Breast epithelium (tissue), 4 donors: ENCODE data around the gene LHFPL3. TPM values are rescaled to one million over a fixed set of nuclear protein-coding genes. Genes with fewer than 3 reads are reported as not detected.

ENCODE experiments used
- DNase-seq, 2 donors: peaks; one replicate each; pipeline ENCODE4 v3.0.0-alpha.2; 2019; ENCODE audit warnings: low spot score in 2 of 2
- H3K27ac ChIP-seq, 2 donors: fragments of 200-600 bp; sonication (generic) in 1 of 2; one replicate each; pipeline ENCODE4 v1.5.1; 2016 to 2019; ENCODE audit warnings: mild to moderate bottlenecking in 1 of 2
- H3K27me3 ChIP-seq, 2 donors: fragments of 200-600 bp; sonication (generic) in 1 of 2; one replicate each; pipeline versions ENCODE4 v1.5.1 to v1.6.0; 2017 to 2019; ENCODE audit warnings: control low read depth in 1 of 2, mild to moderate bottlenecking in 1 of 2
- H3K36me3 ChIP-seq: fragments of 200-600 bp; one replicate; pipeline ENCODE4 v1.5.1; 2019
- H3K4me1 ChIP-seq, 2 donors: fragments of 200-600 bp; sonication (generic); one replicate each; pipeline ENCODE4 v1.5.1; 2016 to 2019; ENCODE audit warnings: control low read depth in 1 of 2
- H3K4me3 ChIP-seq, 3 donors: fragments of 200-600 bp; sonication (generic); 1 replicate in 2 of 3; 2 replicates in 1 of 3; pipeline ENCODE4 v1.5.1; 2016 to 2019; ENCODE audit warnings: mild to moderate bottlenecking in 3 of 3, moderate library complexity in 2 of 3
- H3K9me3 ChIP-seq, 2 donors: fragments of 200-600 bp; sonication (generic) in 1 of 2; one replicate each; pipeline ENCODE4 v1.5.1; 2016 to 2019; ENCODE audit warnings: control low read depth in 1 of 2
- CTCF ChIP-seq, 3 donors: fragments of 450-650 bp; IDR thresholded peaks; one replicate each; pipeline ENCODE4 v1.5.1; 2016 to 2017; ENCODE audit warnings: antibody characterized with exemption in 3 of 3, mild to moderate bottlenecking in 3 of 3, moderate library complexity in 3 of 3
- POLR2A ChIP-seq: fragments of 450-650 bp; IDR thresholded peaks from one replicate; pipeline ENCODE4 v1.6.1; 2016; ENCODE audit warnings: antibody characterized with exemption, mild to moderate bottlenecking, moderate library complexity
- POLR2AphosphoS5 ChIP-seq, 3 donors: sonication (generic); formaldehyde crosslinking; IDR thresholded peaks; one replicate each; pipeline ENCODE4 v1.6.1; 2017; ENCODE audit warnings: antibody characterized with exemption in 3 of 3
- intact Hi-C: fragments of 100-400 bp; cut with DNase I; formaldehyde crosslinking; loops from one replicate; pipeline ENCODE4 v1.15.1; 2023; ENCODE audit warnings: low total_unique reads
- total RNA-seq, 3 donors: library from RNA; depleted of rRNA; stranded (reverse); fragments of >200 nt; gene quantifications; one replicate each; pipeline ENCODE4 v1.1.0, GENCODE V29; 2016

LHFPL3 gene
- total RNA-seq, 3 donors from 2014 or later: not detected

DNA sequence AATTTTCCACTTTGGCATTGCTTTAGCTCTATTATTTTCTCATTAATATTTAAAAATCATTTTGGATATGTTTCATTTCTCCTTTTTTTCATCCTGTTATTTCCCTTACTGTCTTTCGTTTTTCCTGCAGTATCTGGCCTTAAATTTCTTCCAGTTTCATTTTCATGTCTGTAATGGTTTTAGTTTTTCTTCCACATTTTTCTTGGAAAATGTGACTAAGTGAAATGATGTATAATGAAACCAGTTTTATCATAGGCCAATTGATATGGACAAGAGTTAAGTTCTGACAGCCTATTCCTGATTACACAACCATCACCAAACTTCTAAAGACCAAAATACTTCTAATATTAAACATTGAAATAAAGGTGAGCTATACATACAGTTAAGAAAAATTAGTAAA is 158.5 kb downstream of the LHFPL3 start:
- no peak overlapping the region for H3K4me3 ChIP-seq
- H3K36me3 ChIP-seq: no peaks in the 10 kb centered on the region
- TF ChIP-seq CTCF (IDR thresholded peaks at IDR 0.05) (no peak), POLR2A (no peak), POLR2AphosphoS5 (IDR thresholded peaks at IDR 0.05) (no peak)
- H3K9me3 ChIP-seq: peaks cover 0 to 4% of the 10 kb centered on the region in 2 donors
- no peak overlapping the region for H3K27ac ChIP-seq
- H3K27me3 ChIP-seq: peaks cover 0 to 9% of the 10 kb centered on the region in 2 donors
- no peaks in the 10 kb centered on the region for H3K4me1 ChIP-seq
- intact Hi-C loops: no loop called here
- no peak for DNase-seq

DNA sequence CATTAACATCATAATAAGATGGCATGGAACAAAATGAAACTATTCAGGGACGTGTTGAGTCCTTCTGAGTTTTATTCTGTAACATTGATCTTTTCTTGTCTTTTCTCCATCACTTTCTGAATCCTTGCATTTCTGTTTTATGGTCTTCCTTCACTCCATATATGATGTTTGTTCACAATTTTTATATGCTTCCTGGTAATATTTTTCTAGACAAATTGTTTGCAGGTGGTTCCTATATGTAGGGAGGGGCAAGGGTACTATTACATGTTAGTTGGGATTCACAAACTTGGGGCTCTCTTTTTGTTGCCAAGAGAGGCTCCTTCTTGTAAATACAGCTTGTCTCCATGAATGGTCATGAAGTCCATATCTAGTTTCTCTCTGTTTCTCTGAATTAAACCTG is 159.2 kb downstream of the LHFPL3 start:
- TF ChIP-seq CTCF (IDR thresholded peaks at IDR 0.05) (no peak), POLR2A (no peak), POLR2AphosphoS5 (IDR thresholded peaks at IDR 0.05) (no peak)
- no peaks in the 10 kb centered on the region for H3K36me3 ChIP-seq
- H3K4me3 ChIP-seq: no peak overlapping the region
- no peaks in the 10 kb centered on the region for H3K4me1 ChIP-seq
- H3K9me3 ChIP-seq: peaks cover 0 to 4% of the 10 kb centered on the region in 2 donors
- DNase-seq: no peak
- H3K27ac ChIP-seq: no peak overlapping the region
- intact Hi-C loops: no loop called here
- peaks cover 0 to 3% of the 10 kb centered on the region in 2 donors for H3K27me3 ChIP-seq

GRCh38 chr7:104497379-104497967 is 169.1 kb downstream of the LHFPL3 start:
- H3K27ac ChIP-seq: no peak overlapping the region
- no peaks in the 10 kb centered on the region for H3K9me3 ChIP-seq
- H3K4me1 ChIP-seq: no peaks in the 10 kb centered on the region
- H3K36me3 ChIP-seq: no peaks in the 10 kb centered on the region
- intact Hi-C loops: no loop called here
- no peak for DNase-seq
- H3K27me3 ChIP-seq: no peaks in the 10 kb centered on the region
- no peak overlapping the region for H3K4me3 ChIP-seq
- TF ChIP-seq CTCF (IDR thresholded peaks at IDR 0.05): no peak
- TF ChIP-seq POLR2A: no peak
- no peak for TF ChIP-seq POLR2AphosphoS5 (IDR thresholded peaks at IDR 0.05)

- no peaks in the 10 kb centered on the region for H3K4me1 ChIP-seq
- DNase-seq: no peak
- TF ChIP-seq POLR2AphosphoS5 (IDR thresholded peaks at IDR 0.05) (no peak), CTCF (IDR thresholded peaks at IDR 0.05) (no peak), POLR2A (no peak)
- no peaks in the 10 kb centered on the region for H3K27me3 ChIP-seq
- H3K9me3 ChIP-seq: no peaks in the 10 kb centered on the region
- H3K4me3 ChIP-seq: no peak overlapping the region
- intact Hi-C loops: no loop called here
- H3K36me3 ChIP-seq: no peaks in the 10 kb centered on the region
- no peak overlapping the region for H3K27ac ChIP-seq
These were observed 171.6 kb downstream of the LHFPL3 start for GRCh38 chr7:104499975-104500374.

- H3K4me3 ChIP-seq: no peak overlapping the region
- intact Hi-C loops: no loop called here
- no peaks in the 10 kb centered on the region for H3K36me3 ChIP-seq
- no peaks in the 10 kb centered on the region for H3K4me1 ChIP-seq
- H3K27me3 ChIP-seq: no peaks in the 10 kb centered on the region
- no peak overlapping the region for H3K27ac ChIP-seq
- no peak for TF ChIP-seq POLR2A
- TF ChIP-seq CTCF (IDR thresholded peaks at IDR 0.05): no peak
- no peak for TF ChIP-seq POLR2AphosphoS5 (IDR thresholded peaks at IDR 0.05)
- no peak for DNase-seq
- peaks cover 0 to 4% of the 10 kb centered on the region in 2 donors for H3K9me3 ChIP-seq
These were observed 181.5 kb downstream of the LHFPL3 start for GRCh38 chr7:104509874-104510273.
